HCT116 (cell line): Measurements from ENCODE around the gene ZBTB47. TPM values are rescaled to one million over a fixed set of nuclear protein-coding genes. Genes with fewer than 3 reads are reported as not detected.
A peak's percentile ranks its signal among the peaks of the same experiment; 100 is the strongest.

ENCODE experiments used
- ATAC-seq: fragments of 200-7000 bp; cut with Tn5 transposase; 2 replicates; pipeline ENCODE4 v1.9.1; 2020; ENCODE audit warnings: mild to moderate bottlenecking, moderate library complexity
- BruUV-seq: library from RNA; stranded (reverse); fragments of 400-500 nt; replicated peaks from 2 replicates; lab custom pipeline; 2021; lab: Mats Ljungman, UMichigan
- CTCF ChIA-PET: fragments of 300-600 bp; sonication (Branson Sonifier 250); formaldehyde crosslinking; loops from one replicate; lab custom pipeline; 2021; ENCODE audit warnings: antibody characterized with exemption; lab: Charles Lee
- POLR2A ChIA-PET: fragments of 300-600, 350-600 bp; sonication (Branson Sonifier 250); formaldehyde crosslinking; loops from one replicate; lab custom pipeline; 2021; ENCODE audit warnings: antibody characterized with exemption; lab: Charles Lee
- RAD21 ChIA-PET, 2 experiments: fragments of 300-600 bp; sonication (Branson Sonifier 250); formaldehyde crosslinking; loops; one replicate each; lab custom pipeline; 2023; ENCODE audit warnings: low total read pairs in 2 of 2; ENCODE audit not compliant: uncharacterized antibody in 2 of 2, unreplicated experiment in 2 of 2, low non-redundant PET in 1 of 2; lab: Charles Lee
- DNase-seq: peaks from one replicate; pipeline ENCODE4 v3.0.0-alpha.2; 2010; ENCODE audit warnings: low read depth, low spot score
- H2AFZ ChIP-seq: fragments of 200-600 bp; shearing (Covaris generic), sonication (generic); 2 replicates; pipeline ENCODE4 v1.6.1; 2017; ENCODE audit warnings: low read depth, mixed run types, mixed read lengths, antibody characterized with exemption, low read length; ENCODE audit not compliant: poor library complexity, severe bottlenecking
- H3K27ac ChIP-seq: 2 replicates; pipeline ENCODE4 v1.5.1; 2012; ENCODE audit warnings: low read depth, low read length
- H3K27me3 ChIP-seq: fragments of 200-600 bp; sonication (generic); 2 replicates; pipeline ENCODE4 v1.6.1; 2016; ENCODE audit warnings: mixed run types, low read length, mixed read lengths; ENCODE audit not compliant: insufficient read depth
- H3K36me3 ChIP-seq, 2 experiments: fragments of 200-500 bp in 1 of 2; fragments of 200-600 bp in 1 of 2; sonication (Bioruptor generic) in 1 of 2; sonication (generic) in 1 of 2; 2 replicates each; pipeline versions ENCODE4 v1.5.1 to v1.6.1; 2014 to 2016; ENCODE audit warnings: low read length in 2 of 2, inconsistent platforms in 1 of 2, mixed read lengths in 1 of 2, mixed run types in 1 of 2; ENCODE audit not compliant: insufficient read depth in 2 of 2, control insufficient read depth in 1 of 2
- H3K4me1 ChIP-seq, 2 experiments: fragments of 200-600 bp in 1 of 2; sonication (generic) in 1 of 2; 2 replicates each; pipeline versions ENCODE4 v1.5.1 to v1.6.1; 2012 to 2017; ENCODE audit warnings: low read length in 2 of 2, inconsistent platforms in 1 of 2, mild to moderate bottlenecking in 1 of 2, mixed read lengths in 1 of 2, mixed run types in 1 of 2, moderate library complexity in 1 of 2; ENCODE audit not compliant: insufficient read depth in 2 of 2, control insufficient read depth in 1 of 2
- H3K4me2 ChIP-seq: fragments of 200-600 bp; sonication (generic); 2 replicates; pipeline ENCODE4 v1.6.1; 2017; ENCODE audit warnings: mixed run types, low read length, mixed read lengths
- H3K4me3 ChIP-seq, 2 experiments: fragments of 200-600 bp in 1 of 2; sonication (generic) in 1 of 2; replicated peaks in 1 of 2; 2 replicates each; pipeline ENCODE4 v1.5.1; 2011 to 2016; ENCODE audit warnings: low read length in 2 of 2, control low read depth in 1 of 2, low read depth in 1 of 2, mild to moderate bottlenecking in 1 of 2, mixed read lengths in 1 of 2, mixed run types in 1 of 2
- H3K79me2 ChIP-seq: fragments of 200-600 bp; sonication (generic); 2 replicates; pipeline ENCODE4 v1.6.1; 2017; ENCODE audit warnings: mild to moderate bottlenecking, mixed run types, low read length, moderate library complexity, mixed read lengths; ENCODE audit not compliant: insufficient read depth
- H3K9ac ChIP-seq: fragments of 200-600 bp; sonication (generic); 2 replicates; pipeline ENCODE4 v1.6.1; 2016; ENCODE audit warnings: low read length, mixed read lengths
- H3K9me2 ChIP-seq: fragments of 200-600 bp; sonication (generic), shearing (Covaris generic); 2 replicates; pipeline ENCODE4 v1.6.1; 2017; ENCODE audit warnings: mixed run types, mild to moderate bottlenecking, moderate library complexity; ENCODE audit not compliant: insufficient read depth
- H3K9me3 ChIP-seq, 2 experiments: fragments of 200-500 bp in 1 of 2; fragments of 200-600 bp in 1 of 2; sonication (Bioruptor generic) in 1 of 2; sonication (generic) in 1 of 2; 2 replicates each; pipeline ENCODE4 v1.6.1; 2014 to 2017; ENCODE audit warnings: low read length in 2 of 2, mixed read lengths in 2 of 2, inconsistent platforms in 1 of 2, low read depth in 1 of 2, mild to moderate bottlenecking in 1 of 2, mixed run types in 1 of 2, moderate library complexity in 1 of 2; ENCODE audit not compliant: control insufficient read depth in 1 of 2, insufficient read depth in 1 of 2
- H4K20me1 ChIP-seq: fragments of 200-600 bp; sonication (generic), shearing (Covaris generic); 2 replicates; pipeline ENCODE4 v1.6.1; 2017; ENCODE audit warnings: mixed run types, mild to moderate bottlenecking, moderate library complexity; ENCODE audit not compliant: insufficient read depth
- CBX3 ChIP-seq: IDR thresholded peaks from 2 replicates; pipeline ENCODE4 v1.6.1; 2012; ENCODE audit warnings: low read depth
- EGR1 ChIP-seq: IDR thresholded peaks from 2 replicates; pipeline ENCODE4 v1.6.1; 2012; ENCODE audit warnings: low read depth
- ELF1 ChIP-seq: IDR thresholded peaks from 2 replicates; pipeline ENCODE4 v1.6.1; 2012; ENCODE audit warnings: low read depth, borderline replicate concordance
- FOSL1 ChIP-seq: IDR thresholded peaks from 2 replicates; pipeline ENCODE4 v1.6.1; 2012; ENCODE audit warnings: low read depth
- JUND ChIP-seq: IDR thresholded peaks from 2 replicates; pipeline ENCODE4 v1.6.1; 2012
- POLR2A ChIP-seq: IDR thresholded peaks from 2 replicates; pipeline ENCODE4 v1.7.0; 2011; ENCODE audit warnings: borderline replicate concordance; ENCODE audit not compliant: insufficient read depth, insufficient read length; ENCODE audit errors: extremely low read depth
- SP1 ChIP-seq: IDR thresholded peaks from 2 replicates; pipeline ENCODE4 v1.6.1; 2012; ENCODE audit warnings: low read depth
- YY1 ChIP-seq: IDR thresholded peaks from 2 replicates; pipeline ENCODE4 v1.6.1; 2011; ENCODE audit warnings: low read length, low read depth, moderate library complexity, mild to moderate bottlenecking; ENCODE audit not compliant: insufficient replicate concordance; ENCODE audit errors: extremely low read depth
- ZFX ChIP-seq: fragments of 450-650 bp; IDR thresholded peaks from 2 replicates; pipeline ENCODE4 v1.6.1; 2017
- ZNF274 ChIP-seq: fragments of 200-500 bp; sonication (Bioruptor generic); IDR thresholded peaks from 2 replicates; pipeline ENCODE4 v1.6.1; 2014; ENCODE audit warnings: mild to moderate bottlenecking, low read depth, low read length, inconsistent platforms
- intact Hi-C: fragments of 100-400 bp; cut with micrococcal nuclease; formaldehyde crosslinking; loops from 2 replicates; pipeline ENCODE4 v1.10.0; 2022
- total RNA-seq: library from RNA; stranded (reverse); gene quantifications from one replicate; pipeline ENCODE4 v1.2.1, GENCODE V29; 2021; ENCODE audit not compliant: unreplicated experiment
- TF ChIP-seq, protein P1 (sequence below): IDR thresholded peaks from 2 replicates; pipeline ENCODE4 v1.6.1; 2011; ENCODE audit warnings: mild to moderate bottlenecking, low read length, moderate library complexity; ENCODE audit not compliant: insufficient replicate concordance; ENCODE audit errors: extremely low read depth
- TF ChIP-seq, protein P2 (sequence below), 3 experiments: fragments of 200-600 bp in 1 of 3; sonication (generic) in 1 of 3; IDR thresholded peaks in 2 of 3; conservative IDR thresholded peaks in 1 of 3; 2 replicates each; pipeline ENCODE4 v1.5.1; 2012 to 2017; ENCODE audit warnings: low read depth in 2 of 3, low read length in 2 of 3, antibody characterized with exemption in 1 of 3, borderline replicate concordance in 1 of 3, control low read depth in 1 of 3, mild to moderate bottlenecking in 1 of 3, mixed read lengths in 1 of 3, mixed run types in 1 of 3, moderate library complexity in 1 of 3; ENCODE audit not compliant: insufficient read depth in 1 of 3

Gene ZBTB47
- total RNA-seq, 1 experiment from 2014 or later = 6.3 TPM

- TF ChIP-seq ELF1 (no peak), ZNF274 (no peak), SP1 (no peak), POLR2A (no peak), FOSL1 (no peak), EGR1 (no peak), YY1 (no peak), JUND (no peak), ZFX (no peak), CBX3 (no peak)
- TF ChIP-seq, protein P1, sequence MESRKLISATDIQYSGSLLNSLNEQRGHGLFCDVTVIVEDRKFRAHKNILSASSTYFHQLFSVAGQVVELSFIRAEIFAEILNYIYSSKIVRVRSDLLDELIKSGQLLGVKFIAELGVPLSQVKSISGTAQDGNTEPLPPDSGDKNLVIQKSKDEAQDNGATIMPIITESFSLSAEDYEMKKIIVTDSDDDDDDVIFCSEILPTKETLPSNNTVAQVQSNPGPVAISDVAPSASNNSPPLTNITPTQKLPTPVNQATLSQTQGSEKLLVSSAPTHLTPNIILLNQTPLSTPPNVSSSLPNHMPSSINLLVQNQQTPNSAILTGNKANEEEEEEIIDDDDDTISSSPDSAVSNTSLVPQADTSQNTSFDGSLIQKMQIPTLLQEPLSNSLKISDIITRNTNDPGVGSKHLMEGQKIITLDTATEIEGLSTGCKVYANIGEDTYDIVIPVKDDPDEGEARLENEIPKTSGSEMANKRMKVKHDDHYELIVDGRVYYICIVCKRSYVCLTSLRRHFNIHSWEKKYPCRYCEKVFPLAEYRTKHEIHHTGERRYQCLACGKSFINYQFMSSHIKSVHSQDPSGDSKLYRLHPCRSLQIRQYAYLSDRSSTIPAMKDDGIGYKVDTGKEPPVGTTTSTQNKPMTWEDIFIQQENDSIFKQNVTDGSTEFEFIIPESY = no peak
Measured at GRCh38 chr3:42710323-42711021, 57.0 kb downstream of the ZBTB47 start (continued).

GRCh38 chr3:42711491-42712343 lies 58.2 kb downstream of the ZBTB47 start:
- Histone ChIP-seq H3K9me3 (no peaks in the 10 kb centered on the region), H3K4me1 (no peaks in the 10 kb centered on the region), H3K4me3 (no peak overlapping the region), H3K9me2 (no peaks in the 10 kb centered on the region), H3K27me3 (no peaks in the 10 kb centered on the region), H2AFZ (no peak overlapping the region), H3K36me3 (no peaks in the 10 kb centered on the region), H3K27ac (no peak overlapping the region), H3K79me2 (no peaks in the 10 kb centered on the region), H3K9ac (no peak overlapping the region), H3K4me2 (no peak overlapping the region), H4K20me1 (no peaks in the 10 kb centered on the region)
- CTCF ChIA-PET = no interaction called here
- POLR2A ChIA-PET = interaction anchor here (1.1 kb wide), 1 partner anchor 12 kb away, joined by 3 read pairs; no protein-coding TSS in a partner anchor
- intact Hi-C loops = no loop called here
- no TSS peak for BruUV-seq
- DNase-seq (no peak), ATAC-seq (peak; percentile 84)
- TF ChIP-seq, protein P2, sequence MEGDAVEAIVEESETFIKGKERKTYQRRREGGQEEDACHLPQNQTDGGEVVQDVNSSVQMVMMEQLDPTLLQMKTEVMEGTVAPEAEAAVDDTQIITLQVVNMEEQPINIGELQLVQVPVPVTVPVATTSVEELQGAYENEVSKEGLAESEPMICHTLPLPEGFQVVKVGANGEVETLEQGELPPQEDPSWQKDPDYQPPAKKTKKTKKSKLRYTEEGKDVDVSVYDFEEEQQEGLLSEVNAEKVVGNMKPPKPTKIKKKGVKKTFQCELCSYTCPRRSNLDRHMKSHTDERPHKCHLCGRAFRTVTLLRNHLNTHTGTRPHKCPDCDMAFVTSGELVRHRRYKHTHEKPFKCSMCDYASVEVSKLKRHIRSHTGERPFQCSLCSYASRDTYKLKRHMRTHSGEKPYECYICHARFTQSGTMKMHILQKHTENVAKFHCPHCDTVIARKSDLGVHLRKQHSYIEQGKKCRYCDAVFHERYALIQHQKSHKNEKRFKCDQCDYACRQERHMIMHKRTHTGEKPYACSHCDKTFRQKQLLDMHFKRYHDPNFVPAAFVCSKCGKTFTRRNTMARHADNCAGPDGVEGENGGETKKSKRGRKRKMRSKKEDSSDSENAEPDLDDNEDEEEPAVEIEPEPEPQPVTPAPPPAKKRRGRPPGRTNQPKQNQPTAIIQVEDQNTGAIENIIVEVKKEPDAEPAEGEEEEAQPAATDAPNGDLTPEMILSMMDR (IDR thresholded peaks at IDR 0.05 in 2 of 3, conservative IDR thresholded peaks at IDR 0.05 in 1 of 3; ENCODE audit: borderline replicate concordance in 1 of 3, insufficient read depth in 1 of 3, low read depth in 2 of 3, low read length in 2 of 3) = peak in 2 of 3 experiments; percentile 17 to 25; a peak in 2 of 6 replicates
- no peak for TF ChIP-seq SP1
- RAD21 ChIA-PET = no interaction called here
